Mesothelial cell of epicardium (in vitro differentiated cells): ENCODE measurements around the gene TMEM132C. TPM values are rescaled to one million over a fixed set of nuclear protein-coding genes. Genes with fewer than 3 reads are reported as not detected.

ENCODE experiments used
- DNase-seq, 2 experiments: peaks; one replicate each; pipeline ENCODE4 v3.0.0; 2021; ENCODE audit warnings: low spot score in 2 of 2; ENCODE audit not compliant: unreplicated experiment in 2 of 2
- H3K27ac Mint-ChIP-seq: 2 replicates; pipeline ENCODE4 v1.8.0; 2021; ENCODE audit warnings: mixed read lengths
- H3K27me3 Mint-ChIP-seq: 2 replicates; pipeline ENCODE4 v1.8.0; 2021; ENCODE audit warnings: low read depth, mixed read lengths
- H3K36me3 Mint-ChIP-seq: 2 replicates; pipeline ENCODE4 v1.8.0; 2021; ENCODE audit warnings: mixed read lengths
- H3K4me1 Mint-ChIP-seq: 2 replicates; pipeline ENCODE4 v1.8.0; 2021; ENCODE audit warnings: mixed read lengths
- H3K4me3 Mint-ChIP-seq: 2 replicates; pipeline ENCODE4 v1.8.0; 2021; ENCODE audit warnings: mild to moderate bottlenecking, moderate library complexity, mixed read lengths
- H3K9me3 Mint-ChIP-seq: 2 replicates; pipeline ENCODE4 v1.8.0; 2021; ENCODE audit warnings: mixed read lengths
- CTCF ChIP-seq: fragments of 200-600 bp; sonication (generic); IDR thresholded peaks from one replicate; pipeline ENCODE4 v1.5.0; 2021; ENCODE audit warnings: antibody characterized with exemption; ENCODE audit not compliant: unreplicated experiment
- total RNA-seq: library from RNA; stranded (reverse); gene quantifications from 3 replicates; pipeline ENCODE4 v1.2.1, GENCODE V29; 2021

The TMEM132C gene
- total RNA-seq, 1 donor from 2014 or later = 25.5 TPM

GRCh38 chr12:128727999-128728398 is 461.0 kb downstream of the TMEM132C start:
- H3K4me3 Mint-ChIP-seq = no peak overlapping the region
- no peaks in the 10 kb centered on the region for H3K9me3 Mint-ChIP-seq
- H3K4me1 Mint-ChIP-seq = no peaks in the 10 kb centered on the region
- TF ChIP-seq CTCF = no peak
- DNase-seq = no peak
- H3K36me3 Mint-ChIP-seq = no peaks in the 10 kb centered on the region
- peaks cover 10% of the 10 kb centered on the region for H3K27me3 Mint-ChIP-seq
- no peak overlapping the region for H3K27ac Mint-ChIP-seq

GRCh38 chr12:128729628-128730121 is 462.7 kb downstream of the TMEM132C start:
- H3K36me3 Mint-ChIP-seq = no peaks in the 10 kb centered on the region
- DNase-seq = no peak
- no peaks in the 10 kb centered on the region for H3K4me1 Mint-ChIP-seq
- no peak for TF ChIP-seq CTCF
- H3K4me3 Mint-ChIP-seq = no peak overlapping the region
- no peaks in the 10 kb centered on the region for H3K9me3 Mint-ChIP-seq
- H3K27me3 Mint-ChIP-seq = peaks cover 8% of the 10 kb centered on the region
- no peak overlapping the region for H3K27ac Mint-ChIP-seq

GRCh38 chr12:128734371-128734770 is 467.4 kb downstream of the TMEM132C start:
- TF ChIP-seq CTCF = no peak
- Mint-ChIP-seq H3K4me1 (no peaks in the 10 kb centered on the region), H3K27me3 (peaks cover 7% of the 10 kb centered on the region), H3K9me3 (peaks cover 9% of the 10 kb centered on the region), H3K27ac (no peak overlapping the region), H3K4me3 (no peak overlapping the region), H3K36me3 (no peaks in the 10 kb centered on the region)
- no peak for DNase-seq

- Mint-ChIP-seq H3K27me3 (peaks cover 2% of the 10 kb centered on the region), H3K36me3 (no peaks in the 10 kb centered on the region), H3K4me1 (no peaks in the 10 kb centered on the region), H3K4me3 (no peak overlapping the region), H3K9me3 (peaks cover 14% of the 10 kb centered on the region), H3K27ac (no peak overlapping the region)
- no peak for TF ChIP-seq CTCF
- no peak for DNase-seq
These were observed 470.5 kb downstream of the TMEM132C start for GRCh38 chr12:128737292-128737966.

GRCh38 chr12:128743916-128744315 is 476.9 kb downstream of the TMEM132C start:
- Mint-ChIP-seq H3K36me3 (no peaks in the 10 kb centered on the region), H3K27ac (no peak overlapping the region), H3K4me3 (no peak overlapping the region), H3K27me3 (peaks cover 20% of the 10 kb centered on the region), H3K9me3 (peaks cover 10% of the 10 kb centered on the region), H3K4me1 (no peaks in the 10 kb centered on the region)
- TF ChIP-seq CTCF = no peak
- DNase-seq = no peak
